ENCODE results near the gene TENT5C.

The TENT5C gene

GRCh38 chr1:117659550-117660270 lies 53.9 kb downstream of the TENT5C start:
- no peaks in the 10 kb centered on the region for H3K9me3 ChIP-seq
- DNase-seq (ENCODE audit: low spot score in 2 of 2), result no peak
- no peaks in the 10 kb centered on the region for H3K4me1 ChIP-seq
- in situ Hi-C loops (cut with MboI; ENCODE audit: low sequenced_read_pairs), result no loop called here
- H3K36me3 ChIP-seq (replicated peaks), result no peaks in the 10 kb centered on the region
- no peak overlapping the region for H3K4me3 ChIP-seq
- H3K27me3 ChIP-seq (ENCODE audit: low read depth), result no peaks in the 10 kb centered on the region

GRCh38 chr1:117660271-117660965 lies 54.6 kb downstream of the TENT5C start:
- Histone ChIP-seq H3K36me3 (replicated peaks) (no peaks in the 10 kb centered on the region), H3K9me3 (no peaks in the 10 kb centered on the region), H3K27me3 (ENCODE audit: low read depth) (no peaks in the 10 kb centered on the region), H3K4me3 (no peak overlapping the region), H3K4me1 (no peaks in the 10 kb centered on the region)
- DNase-seq (ENCODE audit: low spot score in 2 of 2), result no peak
- in situ Hi-C loops (cut with MboI; ENCODE audit: low sequenced_read_pairs), result no loop called here

- no peaks in the 10 kb centered on the region for H3K27me3 ChIP-seq (ENCODE audit: low read depth)
- no peaks in the 10 kb centered on the region for H3K9me3 ChIP-seq
- DNase-seq (ENCODE audit: low spot score in 2 of 2), result no peak
- H3K36me3 ChIP-seq (replicated peaks), result no peaks in the 10 kb centered on the region
- in situ Hi-C loops (cut with MboI; ENCODE audit: low sequenced_read_pairs), result no loop called here
- H3K4me3 ChIP-seq, result no peak overlapping the region
- H3K4me1 ChIP-seq, result no peaks in the 10 kb centered on the region
Measured at GRCh38 chr1:117661027-117661426, 55.2 kb downstream of the TENT5C start.

DNA sequence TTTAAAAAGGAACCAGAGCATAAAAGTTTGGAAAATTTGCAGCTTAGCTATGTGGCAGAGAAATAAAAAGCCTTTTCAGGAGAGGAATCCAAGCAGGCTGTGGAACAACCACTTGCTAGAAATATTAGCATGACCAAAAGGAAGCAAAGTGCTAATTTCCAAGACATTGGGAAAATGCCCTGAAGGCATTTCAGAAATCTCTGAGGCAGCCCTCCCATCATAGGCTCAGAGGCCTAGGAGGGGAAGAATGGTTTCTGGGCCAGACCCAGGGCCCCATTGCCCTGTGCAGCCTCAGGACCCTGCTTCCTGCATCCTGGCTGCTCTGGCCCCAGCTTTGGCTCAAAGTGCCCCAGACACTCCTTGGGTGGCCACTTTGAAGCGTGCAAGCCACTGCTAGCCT lies 56.8 kb downstream of the TENT5C start:
- Histone ChIP-seq H3K4me3 (no peak overlapping the region), H3K9me3 (no peaks in the 10 kb centered on the region), H3K4me1 (no peaks in the 10 kb centered on the region), H3K27me3 (ENCODE audit: low read depth) (no peaks in the 10 kb centered on the region), H3K36me3 (replicated peaks) (no peaks in the 10 kb centered on the region)
- peak in 1 of 2 experiments; percentile 2 for DNase-seq (ENCODE audit: low spot score in 2 of 2)
- in situ Hi-C loops (cut with MboI; ENCODE audit: low sequenced_read_pairs), result no loop called here

GRCh38 chr1:117663156-117663902 lies 57.5 kb downstream of the TENT5C start:
- H3K36me3 ChIP-seq (replicated peaks), result no peaks in the 10 kb centered on the region
- no peak for DNase-seq (ENCODE audit: low spot score in 2 of 2)
- no peaks in the 10 kb centered on the region for H3K9me3 ChIP-seq
- no peaks in the 10 kb centered on the region for H3K27me3 ChIP-seq (ENCODE audit: low read depth)
- in situ Hi-C loops (cut with MboI; ENCODE audit: low sequenced_read_pairs), result no loop called here
- H3K4me1 ChIP-seq, result no peaks in the 10 kb centered on the region
- H3K4me3 ChIP-seq, result no peak overlapping the region

GRCh38 chr1:117664314-117664713 lies 58.5 kb downstream of the TENT5C start:
- no peaks in the 10 kb centered on the region for H3K9me3 ChIP-seq
- no peak overlapping the region for H3K4me3 ChIP-seq
- H3K27me3 ChIP-seq (ENCODE audit: low read depth), result no peaks in the 10 kb centered on the region
- H3K4me1 ChIP-seq, result no peaks in the 10 kb centered on the region
- H3K36me3 ChIP-seq (replicated peaks), result no peaks in the 10 kb centered on the region
- in situ Hi-C loops (cut with MboI; ENCODE audit: low sequenced_read_pairs), result no loop called here
- no peak for DNase-seq (ENCODE audit: low spot score in 2 of 2)

DNA sequence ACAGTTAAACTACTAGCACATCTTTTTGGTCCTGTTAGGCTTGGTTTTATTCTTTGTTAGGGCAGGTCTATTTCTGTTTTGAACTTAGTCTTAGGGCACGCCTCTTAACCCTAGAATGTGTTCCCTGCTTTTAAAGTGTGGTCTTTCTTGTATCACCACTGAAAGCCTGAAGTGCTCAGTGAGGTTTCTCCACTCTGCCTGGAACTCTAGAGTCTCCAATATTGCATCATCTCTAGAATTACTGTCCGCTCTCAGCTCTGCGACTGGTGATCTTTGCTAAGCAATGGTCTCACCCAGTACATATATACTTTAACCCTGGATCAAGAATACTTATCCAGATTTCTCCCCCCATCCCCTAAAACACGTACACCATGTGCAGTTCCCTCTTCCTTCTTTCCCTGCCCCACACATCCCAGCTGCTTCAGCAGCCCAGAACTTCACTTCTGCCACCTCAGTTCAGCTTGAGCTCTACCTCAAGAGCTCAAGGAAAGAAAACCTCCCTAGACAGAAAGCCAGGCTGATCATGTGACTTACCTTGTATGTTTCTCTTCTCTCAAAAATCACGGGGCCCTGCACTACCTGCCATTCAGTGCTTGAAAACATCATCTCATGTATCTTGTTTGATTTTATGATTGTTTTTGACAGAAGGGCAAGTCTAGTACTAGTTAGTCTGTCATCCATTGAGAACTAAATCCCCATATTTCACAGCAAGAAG lies 59.9 kb downstream of the TENT5C start:
- in situ Hi-C loops (cut with MboI; ENCODE audit: low sequenced_read_pairs), result no loop called here
- Histone ChIP-seq H3K27me3 (ENCODE audit: low read depth) (no peaks in the 10 kb centered on the region), H3K4me1 (no peaks in the 10 kb centered on the region), H3K9me3 (no peaks in the 10 kb centered on the region), H3K36me3 (replicated peaks) (no peaks in the 10 kb centered on the region), H3K4me3 (no peak overlapping the region)
- no peak for DNase-seq (ENCODE audit: low spot score in 2 of 2)

GRCh38 chr1:117669572-117669971 lies 63.7 kb downstream of the TENT5C start:
- no peaks in the 10 kb centered on the region for H3K36me3 ChIP-seq (replicated peaks)
- no peaks in the 10 kb centered on the region for H3K4me1 ChIP-seq
- no peaks in the 10 kb centered on the region for H3K9me3 ChIP-seq
- no peak overlapping the region for H3K4me3 ChIP-seq
- in situ Hi-C loops (cut with MboI; ENCODE audit: low sequenced_read_pairs), result no loop called here
- H3K27me3 ChIP-seq (ENCODE audit: low read depth), result no peaks in the 10 kb centered on the region
- DNase-seq (ENCODE audit: low spot score in 2 of 2), result no peak

GRCh38 chr1:117670976-117671780 lies 65.3 kb downstream of the TENT5C start:
- Histone ChIP-seq H3K4me3 (no peak overlapping the region), H3K9me3 (no peaks in the 10 kb centered on the region), H3K27me3 (ENCODE audit: low read depth) (no peaks in the 10 kb centered on the region), H3K36me3 (replicated peaks) (no peaks in the 10 kb centered on the region), H3K4me1 (no peaks in the 10 kb centered on the region)
- in situ Hi-C loops (cut with MboI; ENCODE audit: low sequenced_read_pairs), result no loop called here
- DNase-seq (ENCODE audit: low spot score in 2 of 2), result no peak

DNA sequence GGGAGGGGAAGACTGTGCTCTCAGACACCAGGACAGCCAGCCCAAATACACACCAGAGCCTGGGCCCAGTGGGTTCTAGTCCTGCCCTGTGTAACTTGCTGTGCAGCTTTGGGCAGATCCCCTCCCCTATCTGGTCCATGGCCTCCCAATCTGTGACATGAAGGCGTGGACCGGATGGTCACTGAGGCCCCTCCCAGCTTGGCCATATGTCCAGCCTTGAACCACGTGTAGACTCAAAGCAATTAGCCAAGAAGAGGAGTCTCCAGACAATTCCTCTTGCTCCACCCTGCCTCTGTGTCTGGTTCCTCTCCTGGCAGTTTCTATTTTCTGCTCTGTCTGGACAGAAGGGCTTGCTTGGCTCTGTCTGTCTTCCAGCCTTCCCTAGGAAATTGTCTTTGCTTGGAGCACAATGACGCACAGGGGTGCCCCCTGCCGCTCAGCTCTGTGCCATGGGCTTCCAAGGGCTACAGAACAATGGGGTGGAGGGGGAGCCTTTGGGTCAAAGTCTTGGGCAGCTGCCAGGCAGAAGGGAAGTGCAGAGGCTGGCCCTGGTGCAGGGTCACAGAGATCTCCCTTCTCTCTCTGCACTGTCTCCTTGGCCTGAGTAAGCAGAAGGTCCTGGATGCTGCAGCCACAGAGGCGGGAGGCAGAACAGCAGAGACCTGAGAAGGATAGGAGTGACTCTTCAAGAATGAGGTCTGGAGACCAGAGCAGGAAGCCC lies 66.1 kb downstream of the TENT5C start:
- H3K36me3 ChIP-seq (replicated peaks), result no peaks in the 10 kb centered on the region
- no peaks in the 10 kb centered on the region for H3K4me1 ChIP-seq
- peak in 1 of 2 experiments; percentile 15 for DNase-seq (ENCODE audit: low spot score in 2 of 2)
- no peaks in the 10 kb centered on the region for H3K27me3 ChIP-seq (ENCODE audit: low read depth)
- no peaks in the 10 kb centered on the region for H3K9me3 ChIP-seq
- H3K4me3 ChIP-seq, result no peak overlapping the region
- in situ Hi-C loops (cut with MboI; ENCODE audit: low sequenced_read_pairs), result no loop called here

GRCh38 chr1:117672756-117673155 lies 66.9 kb downstream of the TENT5C start:
- H3K4me1 ChIP-seq, result no peaks in the 10 kb centered on the region
- no peaks in the 10 kb centered on the region for H3K36me3 ChIP-seq (replicated peaks)
- H3K27me3 ChIP-seq (ENCODE audit: low read depth), result no peaks in the 10 kb centered on the region
- DNase-seq (ENCODE audit: low spot score in 2 of 2), result no peak
- H3K4me3 ChIP-seq, result no peak overlapping the region
- in situ Hi-C loops (cut with MboI; ENCODE audit: low sequenced_read_pairs), result no loop called here
- H3K9me3 ChIP-seq, result no peaks in the 10 kb centered on the region

DNA sequence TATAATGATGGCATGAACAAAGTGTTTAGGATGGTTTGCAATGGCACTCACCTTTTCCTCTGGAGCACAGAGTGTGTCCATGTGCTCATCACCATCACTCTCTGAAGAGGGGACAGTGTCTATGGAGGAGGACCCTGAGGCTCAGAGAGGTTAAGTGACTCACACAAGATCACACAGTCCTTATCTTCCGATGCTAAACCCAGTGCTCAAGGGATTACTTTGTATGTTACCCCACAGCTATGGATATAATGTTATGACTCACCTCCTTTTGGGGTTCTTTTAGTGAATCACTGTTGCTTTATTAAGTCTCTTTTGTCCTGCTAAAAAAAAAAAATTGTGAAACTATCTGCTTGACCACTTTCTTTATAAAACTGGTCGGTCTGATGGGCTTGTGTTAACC lies 67.6 kb downstream of the TENT5C start:
- Histone ChIP-seq H3K36me3 (replicated peaks) (no peaks in the 10 kb centered on the region), H3K4me1 (no peaks in the 10 kb centered on the region), H3K4me3 (no peak overlapping the region), H3K9me3 (no peaks in the 10 kb centered on the region), H3K27me3 (ENCODE audit: low read depth) (no peaks in the 10 kb centered on the region)
- in situ Hi-C loops (cut with MboI; ENCODE audit: low sequenced_read_pairs), result no loop called here
- DNase-seq (ENCODE audit: low spot score in 2 of 2), result no peak

All from HAP-1 (cell line).